HG03439 (cell line): ENCODE measurements around the gene PSKH1.
A peak's percentile ranks its signal among the peaks of the same experiment; 100 is the strongest.
"Not testable (repeated sequence)": the region's sequence is repeated elsewhere in the genome, so short reads cannot be mapped to it uniquely, and the experiment has no call there.

Source experiments
- ATAC-seq: cut with Tn5 transposase; IDR thresholded peaks from one replicate; pipeline ENCODE4 v1.9.1; 2021; ENCODE audit warnings: mild to moderate bottlenecking, moderate library complexity; ENCODE audit not compliant: unreplicated experiment

PSKH1 gene

GRCh38 chr16:67885976-67886375 is 7.1 kb upstream of the PSKH1 start:
- ATAC-seq, result no peak

GRCh38 chr16:67886387-67886786 is 6.7 kb upstream of the PSKH1 start:
- ATAC-seq, result no peak

GRCh38 chr16:67888331-67888730 is 4.7 kb upstream of the PSKH1 start:
- no peak for ATAC-seq

- ATAC-seq, result no peak
Observed at GRCh38 chr16:67892375-67892774, 679 bp upstream of the PSKH1 start.

- peak; percentile 12 for ATAC-seq
Observed at GRCh38 chr16:67893743-67894399, 817 bp downstream of the PSKH1 start.

- ATAC-seq, result no peak
Observed at GRCh38 chr16:67897231-67897630, 4.2 kb downstream of the PSKH1 start.

- ATAC-seq, result no peak
Observed at GRCh38 chr16:67901734-67902133, 8.7 kb downstream of the PSKH1 start.

- no peak for ATAC-seq
Observed at GRCh38 chr16:67902831-67903230, 9.8 kb downstream of the PSKH1 start.

- ATAC-seq, result no peak
Observed at GRCh38 chr16:67907397-67908180, 14.5 kb downstream of the PSKH1 start.

GRCh38 chr16:67909056-67909742 is 16.1 kb downstream of the PSKH1 start:
- ATAC-seq, result no peak

- no peak for ATAC-seq
Observed at GRCh38 chr16:67910158-67910557, 17.1 kb downstream of the PSKH1 start.

- no peak for ATAC-seq
Observed at GRCh38 chr16:67914758-67915495, 21.9 kb downstream of the PSKH1 start.

GRCh38 chr16:67915496-67915769 is 22.4 kb downstream of the PSKH1 start:
- not testable (repeated sequence) for ATAC-seq

GRCh38 chr16:67915831-67916723 is 23.0 kb downstream of the PSKH1 start:
- ATAC-seq, result no peak

GRCh38 chr16:67917140-67917851 is 24.2 kb downstream of the PSKH1 start:
- ATAC-seq, result no peak

GRCh38 chr16:67917852-67918236 is 24.8 kb downstream of the PSKH1 start:
- ATAC-seq, result no peak

GRCh38 chr16:67919622-67920221 is 26.7 kb downstream of the PSKH1 start:
- no peak for ATAC-seq

GRCh38 chr16:67922221-67922620 is 29.2 kb downstream of the PSKH1 start:
- ATAC-seq, result no peak

- no peak for ATAC-seq
Observed at GRCh38 chr16:67922740-67923139, 29.7 kb downstream of the PSKH1 start.
